NCI-H128 (cell line): Measurements from ENCODE around the gene NDUFAF3.

Source experiments
- DNase-seq: peaks from one replicate; lab custom pipeline; 2025; ENCODE audit not compliant: unreplicated experiment; lab: John Stamatoyannopoulos, UW

The NDUFAF3 gene

DNA sequence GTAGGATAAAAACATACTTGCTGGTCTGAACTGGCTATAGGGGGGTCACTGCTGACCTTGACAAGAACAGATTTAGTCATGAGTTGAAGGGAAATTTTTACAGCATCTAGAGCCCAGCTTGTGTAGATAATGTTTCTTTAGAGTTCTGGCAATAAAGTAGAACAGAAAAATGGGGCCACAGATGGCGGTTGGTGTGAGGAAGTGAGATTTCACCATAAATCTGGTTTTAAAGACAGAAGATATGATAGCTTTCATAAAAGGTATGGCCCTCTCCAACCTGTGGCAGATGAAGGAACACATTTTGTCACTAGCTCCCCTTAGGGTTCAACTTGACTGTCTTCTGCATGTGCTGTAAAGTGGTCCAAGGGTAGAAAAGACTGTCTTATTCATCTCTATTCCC is 31.6 kb downstream of the NDUFAF3 start:
- no peak for DNase-seq

DNA sequence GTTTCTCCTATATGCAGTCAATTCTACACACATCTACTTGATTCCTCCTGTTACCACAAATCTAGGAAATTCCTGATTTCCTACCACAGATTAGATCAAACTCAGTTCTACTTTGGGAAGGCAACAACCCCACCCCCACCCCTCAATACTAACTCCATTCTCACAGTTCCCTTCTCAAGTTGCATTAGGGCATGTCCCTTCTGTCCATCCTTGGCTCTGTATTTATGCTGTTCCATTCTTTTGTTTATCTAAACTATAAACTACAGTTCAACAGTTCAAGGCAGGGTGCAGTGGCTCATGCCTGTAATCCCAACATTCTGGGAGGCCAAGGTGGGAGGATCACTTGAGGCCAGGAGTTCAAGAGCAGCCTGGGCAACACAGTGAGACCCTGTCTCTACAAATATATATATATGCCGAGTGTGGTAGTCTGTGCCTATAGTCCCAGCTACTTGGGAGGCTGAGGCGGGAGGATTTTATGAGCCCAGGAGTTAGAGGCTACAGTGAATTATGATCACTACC is 32.5 kb downstream of the NDUFAF3 start:
- DNase-seq: no peak

GRCh38 chr3:49057268-49057667 is 35.3 kb downstream of the NDUFAF3 start:
- DNase-seq: no peak

GRCh38 chr3:49058011-49058410 is 36.1 kb downstream of the NDUFAF3 start:
- no peak for DNase-seq
